ENCODE data around the gene COL6A1.

The COL6A1 gene

DNA sequence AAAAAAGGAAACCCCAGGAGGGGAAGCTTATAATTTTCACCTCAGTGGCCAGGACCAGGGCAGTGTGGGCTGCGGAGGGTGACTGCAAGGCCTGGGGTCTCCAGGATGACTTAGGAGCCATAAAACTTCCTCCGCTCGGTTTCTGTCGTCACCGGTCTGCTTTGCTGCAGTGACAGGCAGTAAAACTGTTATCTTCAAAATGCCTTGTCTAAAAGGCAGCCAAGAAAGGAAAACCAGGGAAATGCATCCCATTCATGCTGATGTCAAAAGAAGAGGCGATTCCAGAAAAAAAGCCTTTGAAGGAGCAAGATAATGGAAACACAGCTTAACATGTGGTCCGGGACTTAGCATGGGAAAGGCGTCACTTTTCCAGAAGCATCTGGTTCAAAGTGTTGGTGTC lies 42.0 kb downstream of the COL6A1 start:
- Histone ChIP-seq H3K4me3 (ENCODE audit: low read depth, low read length) (no peak overlapping the region), H3K27me3 (peaks cover 6% of the 10 kb centered on the region; the same call in 1 of the 2 replicates), H3K9me3 (peaks cover under 1% of the 10 kb centered on the region; the same call in 1 of the 2 replicates), H3K36me3 (no peaks in the 10 kb centered on the region), H3K4me1 (no peaks in the 10 kb centered on the region)
- no peak for DNase-seq
- TF ChIP-seq, protein P1, sequence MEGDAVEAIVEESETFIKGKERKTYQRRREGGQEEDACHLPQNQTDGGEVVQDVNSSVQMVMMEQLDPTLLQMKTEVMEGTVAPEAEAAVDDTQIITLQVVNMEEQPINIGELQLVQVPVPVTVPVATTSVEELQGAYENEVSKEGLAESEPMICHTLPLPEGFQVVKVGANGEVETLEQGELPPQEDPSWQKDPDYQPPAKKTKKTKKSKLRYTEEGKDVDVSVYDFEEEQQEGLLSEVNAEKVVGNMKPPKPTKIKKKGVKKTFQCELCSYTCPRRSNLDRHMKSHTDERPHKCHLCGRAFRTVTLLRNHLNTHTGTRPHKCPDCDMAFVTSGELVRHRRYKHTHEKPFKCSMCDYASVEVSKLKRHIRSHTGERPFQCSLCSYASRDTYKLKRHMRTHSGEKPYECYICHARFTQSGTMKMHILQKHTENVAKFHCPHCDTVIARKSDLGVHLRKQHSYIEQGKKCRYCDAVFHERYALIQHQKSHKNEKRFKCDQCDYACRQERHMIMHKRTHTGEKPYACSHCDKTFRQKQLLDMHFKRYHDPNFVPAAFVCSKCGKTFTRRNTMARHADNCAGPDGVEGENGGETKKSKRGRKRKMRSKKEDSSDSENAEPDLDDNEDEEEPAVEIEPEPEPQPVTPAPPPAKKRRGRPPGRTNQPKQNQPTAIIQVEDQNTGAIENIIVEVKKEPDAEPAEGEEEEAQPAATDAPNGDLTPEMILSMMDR (IDR thresholded peaks at IDR 0.05; ENCODE audit: low read depth, low read length) = no peak

GRCh38 chr21:46024141-46024540 lies 42.6 kb downstream of the COL6A1 start:
- no peak for DNase-seq
- Histone ChIP-seq H3K4me3 (ENCODE audit: low read depth, low read length) (no peak overlapping the region), H3K9me3 (no peaks in the 10 kb centered on the region; the same call in 1 of the 2 replicates), H3K4me1 (no peaks in the 10 kb centered on the region), H3K36me3 (no peaks in the 10 kb centered on the region), H3K27me3 (peaks cover 6% of the 10 kb centered on the region; the same call in 1 of the 2 replicates)
- TF ChIP-seq, protein P1 (IDR thresholded peaks at IDR 0.05; ENCODE audit: low read depth, low read length) = no peak

DNA sequence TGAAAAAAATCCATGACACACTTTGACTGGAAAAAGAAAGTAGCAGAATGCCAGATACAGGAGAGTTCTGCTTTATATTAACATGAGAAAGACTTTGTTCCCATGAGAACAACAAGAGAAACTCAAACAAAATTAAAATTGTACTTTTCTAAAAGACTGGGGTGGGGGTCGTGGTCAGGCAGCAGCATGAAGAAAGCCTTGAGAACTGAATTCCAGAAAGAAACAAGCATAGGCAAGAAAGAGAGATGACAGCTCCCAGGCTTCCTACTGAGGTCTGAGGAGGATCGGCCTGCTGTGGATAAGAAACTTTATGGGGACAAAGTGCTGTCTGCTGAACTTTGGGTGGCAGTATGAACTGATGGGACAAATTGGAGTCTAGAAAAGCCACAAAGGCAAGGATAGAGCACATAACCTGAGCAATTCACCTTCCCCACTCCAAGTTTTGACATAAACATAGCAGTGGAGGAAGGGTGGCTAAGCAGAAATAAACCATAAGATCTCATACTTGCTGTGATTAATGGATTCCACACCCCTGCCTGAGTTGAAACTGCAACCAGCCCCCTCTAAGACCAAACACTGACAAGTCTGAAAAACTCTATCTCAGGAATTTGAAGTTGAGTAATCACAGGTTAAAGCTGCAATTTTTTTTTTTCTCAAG lies 43.7 kb downstream of the COL6A1 start:
- H3K9me3 ChIP-seq = no peaks in the 10 kb centered on the region; the same call in 1 of the 2 replicates
- peaks cover 6% of the 10 kb centered on the region; the same call in 1 of the 2 replicates for H3K27me3 ChIP-seq
- TF ChIP-seq, protein P1 (IDR thresholded peaks at IDR 0.05; ENCODE audit: low read depth, low read length) = no peak
- no peaks in the 10 kb centered on the region for H3K36me3 ChIP-seq
- DNase-seq = no peak
- H3K4me1 ChIP-seq = no peaks in the 10 kb centered on the region
- H3K4me3 ChIP-seq (ENCODE audit: low read depth, low read length) = no peak overlapping the region

DNA sequence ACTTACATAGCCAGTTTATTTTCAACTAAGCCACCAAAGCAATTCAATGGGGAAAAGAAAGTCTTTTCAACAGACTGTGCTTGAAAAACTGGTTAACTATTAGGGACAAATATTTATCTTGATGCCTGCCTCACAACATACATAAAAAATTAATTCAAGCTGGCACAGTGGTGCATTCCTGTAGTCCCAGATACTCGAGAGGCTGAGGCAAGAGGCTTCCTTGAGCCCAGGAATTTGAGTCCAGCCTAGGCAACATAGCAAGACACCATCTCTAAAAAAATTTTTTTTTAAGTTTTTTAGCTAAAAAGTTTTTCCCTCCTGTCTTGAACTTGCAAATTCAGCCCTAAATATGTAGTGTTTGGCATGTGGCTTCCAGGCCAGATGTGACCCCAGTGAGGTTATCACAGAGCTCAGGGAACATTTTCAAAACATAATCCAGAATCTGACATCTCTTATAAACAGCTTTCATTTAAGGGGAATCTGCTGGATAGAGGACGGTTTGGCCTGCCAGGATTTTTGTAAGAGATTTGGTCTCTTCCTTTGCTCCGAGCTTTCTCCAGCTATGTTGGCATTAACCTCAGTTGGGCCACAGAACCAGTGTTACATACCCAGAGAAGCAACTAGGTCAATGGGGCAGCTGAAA lies 46.4 kb downstream of the COL6A1 start:
- no peak for DNase-seq

GRCh38 chr21:46028573-46029091 lies 47.1 kb downstream of the COL6A1 start:
- TF ChIP-seq, protein P1 (IDR thresholded peaks at IDR 0.05; ENCODE audit: low read depth, low read length) = no peak
- Histone ChIP-seq H3K9me3 (no peaks in the 10 kb centered on the region), H3K27me3 (peaks cover 6% of the 10 kb centered on the region; the same call in 1 of the 2 replicates), H3K36me3 (no peaks in the 10 kb centered on the region), H3K4me1 (no peaks in the 10 kb centered on the region), H3K4me3 (ENCODE audit: low read depth, low read length) (no peak overlapping the region)
- DNase-seq = no peak

More for the DNA sequence above, 46.4 kb downstream of the COL6A1 start:
- Histone ChIP-seq H3K4me1 (no peaks in the 10 kb centered on the region), H3K9me3 (no peaks in the 10 kb centered on the region), H3K27me3 (peaks cover 6% of the 10 kb centered on the region; the same call in 1 of the 2 replicates), H3K4me3 (ENCODE audit: low read depth, low read length) (no peak overlapping the region), H3K36me3 (no peaks in the 10 kb centered on the region)
- TF ChIP-seq, protein P1 (IDR thresholded peaks at IDR 0.05; ENCODE audit: low read depth, low read length) = no peak
